HuH-7 (cell line): Measurements from ENCODE around the gene NELFB.

Source experiments
- DNase-seq: peaks from one replicate; pipeline ENCODE4 v3.0.0; 2011; ENCODE audit warnings: low spot score

The NELFB gene

GRCh38 chr9:137223078-137223970 is 31.8 kb upstream of the NELFB start:
- peak; percentile 99 for DNase-seq

- DNase-seq: no peak
Measured at GRCh38 chr9:137224830-137225694, 30.1 kb upstream of the NELFB start, which contains the start of gene CYSRT1. TSS of gene CYSRT1 (plus strand) at chr9:137225174. CDS start at chr9:137225622, 448 bp downstream.

GRCh38 chr9:137225699-137226331 is 29.3 kb upstream of the NELFB start:
- no peak for DNase-seq

DNA sequence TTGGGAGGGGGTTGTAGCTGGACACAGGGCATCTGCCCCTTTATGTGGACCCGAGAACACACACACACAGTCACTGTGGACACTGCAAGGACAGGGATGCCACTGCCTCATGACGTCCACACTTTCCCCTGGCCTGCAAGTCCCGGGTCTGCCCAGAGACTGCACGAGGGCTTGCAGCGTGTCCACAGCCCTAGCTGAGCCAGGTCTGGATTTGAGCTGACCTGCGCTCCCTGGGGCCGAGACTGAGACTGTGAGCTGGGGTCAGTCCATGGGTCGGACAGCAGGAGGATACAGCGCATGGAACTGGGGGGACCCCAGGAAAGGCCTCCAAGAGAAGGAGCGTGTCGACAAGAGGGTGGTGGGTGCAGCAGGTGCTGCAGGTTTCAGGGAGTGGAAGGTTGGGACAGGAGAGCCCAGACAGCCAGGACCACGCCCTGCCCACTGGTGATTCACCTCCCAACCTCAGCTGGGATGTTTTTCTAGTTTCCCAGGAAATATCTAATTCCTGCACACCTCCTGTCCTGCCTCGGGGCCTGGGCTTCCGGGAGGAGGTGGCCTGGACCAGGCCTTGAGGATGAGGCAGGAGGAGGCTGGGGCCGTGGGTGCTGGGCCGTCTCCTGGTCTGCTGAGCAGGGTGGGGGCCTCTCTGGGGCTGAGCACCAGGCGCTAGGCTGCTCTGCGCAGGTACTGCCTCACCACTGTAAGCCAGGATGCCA is 28.6 kb upstream of the NELFB start:
- no peak for DNase-seq

- peak; percentile 97 for DNase-seq
Measured at GRCh38 chr9:137227054-137227852, 27.9 kb upstream of the NELFB start, which contains the start of gene RNF224. TSS of gene RNF224 (plus strand) at chr9:137227502. CDS start at chr9:137228336, 834 bp downstream.

GRCh38 chr9:137227853-137228505 is 27.1 kb upstream of the NELFB start:
- no peak for DNase-seq

- no peak for DNase-seq
Measured at GRCh38 chr9:137228506-137228967, 26.6 kb upstream of the NELFB start.

GRCh38 chr9:137228968-137229896 is 25.9 kb upstream of the NELFB start:
- no peak for DNase-seq

GRCh38 chr9:137229903-137230704 is 25.0 kb upstream of the NELFB start:
- no peak for DNase-seq

DNA sequence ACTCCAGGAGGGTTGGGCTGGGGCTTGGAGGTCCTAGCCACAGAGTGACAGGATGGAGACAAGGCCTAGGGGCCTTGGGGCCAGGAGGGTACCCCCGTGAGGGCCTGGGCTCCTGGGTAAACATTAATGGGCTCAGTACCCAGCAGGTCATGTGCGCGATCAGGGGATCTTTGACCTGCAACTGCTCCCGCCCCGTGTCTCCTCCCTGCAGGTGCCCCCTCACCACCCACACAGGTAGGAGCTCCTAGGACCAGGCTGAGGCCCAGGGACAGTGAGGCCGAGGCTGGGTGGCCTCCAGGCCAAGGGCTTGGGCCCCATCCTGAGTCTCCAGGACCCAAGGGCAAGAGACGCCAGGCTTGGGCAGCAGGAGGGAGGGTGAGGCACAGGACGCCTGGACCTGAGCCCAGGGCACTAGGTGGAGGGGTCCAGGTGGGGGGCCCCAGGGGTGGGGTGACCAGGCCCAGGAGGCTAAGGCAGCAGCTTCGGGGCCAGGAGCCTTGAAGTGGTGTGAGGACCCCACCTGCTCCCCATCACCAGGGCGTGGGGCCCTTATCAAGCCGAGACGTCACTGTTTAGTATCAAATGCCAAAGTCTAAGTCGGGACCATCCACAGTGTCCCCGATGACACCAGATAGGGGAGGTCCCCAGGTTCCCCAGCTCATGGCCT is 24.3 kb upstream of the NELFB start, which contains the start of gene SLC34A3:
TSS of gene SLC34A3 (plus strand) at position 197 of the 667 bp plus-strand sequence. CDS start 802 bp downstream, outside the sequence.
- no peak for DNase-seq

DNA sequence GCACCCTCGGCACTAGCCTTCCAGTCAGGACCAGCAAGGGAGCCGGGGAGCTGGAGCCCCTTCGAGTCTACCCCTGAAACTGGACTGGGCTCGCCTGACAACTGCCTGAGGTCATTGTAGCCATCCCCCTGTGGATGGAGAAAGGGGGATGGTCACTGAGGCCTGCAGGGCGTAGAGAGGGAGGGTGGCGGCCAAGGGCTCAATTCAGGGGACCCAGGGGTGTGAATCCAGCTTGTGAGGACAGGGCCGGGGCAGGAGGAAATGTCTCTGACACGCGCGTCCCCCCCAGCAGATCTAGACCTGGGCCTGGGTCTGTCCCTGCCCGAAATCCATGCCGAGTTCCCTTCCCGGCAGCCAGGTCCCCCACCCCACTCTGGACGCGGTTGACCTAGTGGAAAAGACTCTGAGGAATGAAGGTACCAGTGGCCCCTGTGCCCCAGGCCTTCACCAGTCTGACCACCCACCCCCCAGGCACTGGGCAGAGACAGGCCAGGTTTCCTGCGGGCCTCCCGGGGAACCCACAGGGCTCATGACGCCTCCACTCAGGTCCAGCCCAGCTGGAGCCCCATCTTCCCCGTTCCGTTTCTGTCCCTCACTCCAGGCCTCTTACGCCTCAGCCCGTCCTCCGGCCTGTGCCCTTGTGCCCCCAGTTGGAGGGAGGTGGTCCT is 23.6 kb upstream of the NELFB start:
- DNase-seq: no peak

- DNase-seq: no peak
Measured at GRCh38 chr9:137232101-137232500, 23.0 kb upstream of the NELFB start.

- no peak for DNase-seq
Measured at GRCh38 chr9:137232510-137232909, 22.6 kb upstream of the NELFB start.

DNA sequence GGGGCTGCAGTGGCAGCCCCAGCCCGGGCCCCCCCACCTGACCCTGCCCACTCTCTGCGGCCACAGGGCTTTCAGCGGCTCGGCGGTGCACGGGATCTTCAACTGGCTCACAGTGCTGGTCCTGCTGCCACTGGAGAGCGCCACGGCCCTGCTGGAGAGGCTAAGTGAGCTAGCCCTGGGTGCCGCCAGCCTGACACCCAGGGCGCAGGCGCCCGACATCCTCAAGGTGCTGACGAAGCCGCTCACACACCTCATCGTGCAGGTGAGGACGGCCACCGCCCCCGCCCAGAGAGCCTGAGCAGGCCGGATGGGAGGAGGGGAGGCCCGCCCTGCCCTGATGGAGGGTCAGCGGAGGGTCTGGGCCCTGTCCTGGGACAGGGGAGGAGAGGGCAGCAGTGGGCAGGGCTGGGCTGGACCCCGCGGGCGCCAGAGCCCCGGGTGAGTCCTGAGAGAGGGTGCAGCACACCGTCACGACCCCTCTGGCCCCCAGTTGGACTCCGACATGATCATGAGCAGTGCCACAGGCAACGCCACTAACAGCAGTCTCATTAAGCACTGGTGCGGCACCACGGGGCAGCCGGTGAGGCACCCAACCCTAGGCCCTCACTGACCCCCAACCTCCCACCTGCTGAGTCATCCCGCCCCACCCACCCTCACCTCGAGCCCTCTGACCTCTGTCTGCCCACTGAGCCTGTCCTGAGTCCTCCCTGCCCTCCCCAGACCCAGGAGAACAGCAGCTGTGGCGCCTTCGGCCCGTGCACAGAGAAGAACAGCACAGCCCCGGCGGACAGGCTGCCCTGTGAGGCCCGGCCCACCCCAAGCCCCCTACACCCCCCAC is 21.8 kb upstream of the NELFB start:
- DNase-seq: no peak

GRCh38 chr9:137234055-137234697 is 21.0 kb upstream of the NELFB start:
- DNase-seq: no peak
